Amniotic epithelial cell (primary cell): ENCODE data around the gene ABRAXAS1.
"Not testable (repeated sequence)": the region's sequence is repeated elsewhere in the genome, so short reads cannot be mapped to it uniquely, and the experiment has no call there.

Experiments
- DNase-seq: peaks from one replicate; pipeline ENCODE4 v3.0.0-alpha.2; 2010; ENCODE audit warnings: low read depth

ABRAXAS1 gene

GRCh38 chr4:83484500-83485461, at the start of gene ABRAXAS1:
TSS of gene ABRAXAS1 (minus strand) at chr4:83485100. CDS start at chr4:83485072, 28 bp downstream.
- DNase-seq, result peak; percentile 85

- no peak for DNase-seq
These were observed 42.8 kb upstream of the ABRAXAS1 start for GRCh38 chr4:83527671-83528070.

GRCh38 chr4:83522239-83522638, 37.3 kb upstream of the ABRAXAS1 start:
- no peak for DNase-seq

GRCh38 chr4:83516042-83516772, 31.3 kb upstream of the ABRAXAS1 start:
- DNase-seq, result peak; percentile 99

GRCh38 chr4:83510442-83510841, 25.5 kb upstream of the ABRAXAS1 start:
- DNase-seq, result no peak

- peak; percentile 58 for DNase-seq
These were observed 24.3 kb upstream of the ABRAXAS1 start for GRCh38 chr4:83509156-83509585.

- no peak for DNase-seq
These were observed 20.1 kb upstream of the ABRAXAS1 start for GRCh38 chr4:83504996-83505395.

- no peak for DNase-seq
These were observed 19.6 kb upstream of the ABRAXAS1 start for GRCh38 chr4:83504503-83504902.

GRCh38 chr4:83503974-83504373, 19.1 kb upstream of the ABRAXAS1 start:
- DNase-seq, result no peak

GRCh38 chr4:83501671-83502070, 16.8 kb upstream of the ABRAXAS1 start:
- not testable (repeated sequence) for DNase-seq

- DNase-seq, result no peak
These were observed 13.3 kb upstream of the ABRAXAS1 start for GRCh38 chr4:83498187-83498586.

GRCh38 chr4:83496085-83496917, 11.4 kb upstream of the ABRAXAS1 start:
- not testable (repeated sequence) for DNase-seq

- DNase-seq, result peak; percentile 46
These were observed 6.1 kb upstream of the ABRAXAS1 start for GRCh38 chr4:83490876-83491450.

- DNase-seq, result no peak
These were observed 4.9 kb upstream of the ABRAXAS1 start for GRCh38 chr4:83489711-83490326.

GRCh38 chr4:83486457-83487129, 1.7 kb upstream of the ABRAXAS1 start:
- no peak for DNase-seq

GRCh38 chr4:83473966-83474365, 10.9 kb downstream of the ABRAXAS1 start:
- no peak for DNase-seq

- no peak for DNase-seq
These were observed 11.5 kb downstream of the ABRAXAS1 start for GRCh38 chr4:83473423-83473822.

- no peak for DNase-seq
These were observed 28.8 kb downstream of the ABRAXAS1 start for GRCh38 chr4:83456184-83456501.

- DNase-seq, result peak; percentile 98
These were observed 29.4 kb downstream of the ABRAXAS1 start, which contains the start of the genes HELQ and MRPS18C for GRCh38 chr4:83455281-83456183. TSS of gene HELQ (minus strand) at chr4:83455823. CDS start at chr4:83455693, 130 bp downstream. TSS of gene MRPS18C (plus strand) at chr4:83456058. CDS start at chr4:83456078, 20 bp downstream.
